A549 treated with ZK216348 at 1 μM for 4 hours (cell line): ENCODE measurements around the gene USP17L20. TPM values are rescaled to one million over a fixed set of nuclear protein-coding genes. Genes with fewer than 3 reads are reported as not detected.

Experiments
- total RNA-seq: library from RNA; stranded (reverse); fragments of 200-300 nt; extraction: Qiagen RNA extraction; gene quantifications from 5 replicates; pipeline ENCODE4 v1.2.3, GENCODE V29; 2022; ENCODE audit warnings: low read depth

Gene USP17L20
- total RNA-seq, result not detected in 5 replicates

GRCh38 chr4:9257824-9258223 lies at the start of gene USP17L20:
USP17L20 (plus strand) TSS chr4:9258124; CDS start chr4:9258124, 0 bp downstream.

GRCh38 chr4:9210357-9210756 lies 47.6 kb upstream of the USP17L20 start, which contains the start of gene USP17L10:
USP17L10 (plus strand) TSS chr4:9210657; CDS start chr4:9210657, 0 bp downstream.

GRCh38 chr4:9215105-9215504 lies 42.8 kb upstream of the USP17L20 start, which contains the start of gene USP17L11:
USP17L11 (plus strand) TSS chr4:9215405; CDS start chr4:9215405, 0 bp downstream.

GRCh38 chr4:9219852-9220251 lies 38.1 kb upstream of the USP17L20 start, which contains the start of gene USP17L12:
USP17L12 (plus strand) TSS chr4:9220152; CDS start chr4:9220152, 0 bp downstream.

GRCh38 chr4:9224596-9224995 lies 33.3 kb upstream of the USP17L20 start, which contains the start of gene USP17L13:
USP17L13 (plus strand) TSS chr4:9224896; CDS start chr4:9224896, 0 bp downstream.

GRCh38 chr4:9234085-9234484 lies 23.8 kb upstream of the USP17L20 start, which contains the start of gene USP17L15:
USP17L15 (plus strand) TSS chr4:9234385; CDS start chr4:9234385, 0 bp downstream.

GRCh38 chr4:9243579-9243978 lies 14.3 kb upstream of the USP17L20 start, which contains the start of gene USP17L17:
USP17L17 (plus strand) TSS chr4:9243879; CDS start chr4:9243879, 0 bp downstream.

GRCh38 chr4:9247953-9248680 lies 9.8 kb upstream of the USP17L20 start, which contains the start of gene USP17L18:
USP17L18 (plus strand) TSS chr4:9248630; CDS start chr4:9248630, 0 bp downstream.

GRCh38 chr4:9253078-9253477 lies 4.8 kb upstream of the USP17L20 start, which contains the start of gene USP17L19:
USP17L19 (plus strand) TSS chr4:9253378; CDS start chr4:9253378, 0 bp downstream.

GRCh38 chr4:9262572-9262971 lies 4.6 kb downstream of the USP17L20 start, which contains the start of gene USP17L21:
USP17L21 (plus strand) TSS chr4:9262872; CDS start chr4:9262872, 0 bp downstream.

GRCh38 chr4:9267319-9267718 lies 9.4 kb downstream of the USP17L20 start, which contains the start of gene USP17L22:
USP17L22 (plus strand) TSS chr4:9267619; CDS start chr4:9267619, 0 bp downstream.

Other genes with a start within 250 kb of the USP17L20 start
- not detected in 5 replicates for gene FAM90A26, start 87.7 kb upstream of the USP17L20 start, total RNA-seq
- gene USP17L10, start 47.5 kb upstream of the USP17L20 start, total RNA-seq, result not detected in 5 replicates
- gene USP17L11, start 42.7 kb upstream of the USP17L20 start, total RNA-seq, result not detected in 5 replicates
- not detected in 5 replicates for gene USP17L12, start 38.0 kb upstream of the USP17L20 start, total RNA-seq
- gene USP17L13, start 33.2 kb upstream of the USP17L20 start, total RNA-seq, result not detected in 5 replicates
- gene USP17L15, start 23.7 kb upstream of the USP17L20 start, total RNA-seq, result not detected in 5 replicates
- gene USP17L17, start 14.2 kb upstream of the USP17L20 start, total RNA-seq, result not detected in 5 replicates
- not detected in 5 replicates for gene USP17L18, start 9.5 kb upstream of the USP17L20 start, total RNA-seq
- not detected in 5 replicates for gene USP17L19, start 4.7 kb upstream of the USP17L20 start, total RNA-seq
- not detected in 5 replicates for gene USP17L21, start 4.7 kb downstream of the USP17L20 start, total RNA-seq
- not detected in 5 replicates for gene USP17L22, start 9.5 kb downstream of the USP17L20 start, total RNA-seq
- gene USP17L24, start 67.0 kb downstream of the USP17L20 start, total RNA-seq, result not detected in 5 replicates
- gene USP17L25, start 71.8 kb downstream of the USP17L20 start, total RNA-seq, result not detected in 5 replicates
- not detected in 5 replicates for gene USP17L26, start 76.5 kb downstream of the USP17L20 start, total RNA-seq
- gene USP17L5, start 81.3 kb downstream of the USP17L20 start, total RNA-seq, result not detected in 5 replicates
- not detected in 5 replicates for gene USP17L27, start 86.0 kb downstream of the USP17L20 start, total RNA-seq
- not detected in 5 replicates for gene USP17L28, start 90.8 kb downstream of the USP17L20 start, total RNA-seq
- not detected in 5 replicates for gene USP17L29, start 95.5 kb downstream of the USP17L20 start, total RNA-seq
- not detected in 5 replicates for gene USP17L30, start 105.0 kb downstream of the USP17L20 start, total RNA-seq
- gene DEFB131A, start 186.3 kb downstream of the USP17L20 start, total RNA-seq, result not detected in 5 replicates